HG03460 (cell line): ENCODE data around the gene CREM.
A peak's percentile ranks its signal among the peaks of the same experiment; 100 is the strongest.
"Not testable (repeated sequence)": the region's sequence is repeated elsewhere in the genome, so short reads cannot be mapped to it uniquely, and the experiment has no call there.

Source experiments
- ATAC-seq: cut with Tn5 transposase; IDR thresholded peaks from one replicate; pipeline ENCODE4 v1.9.1; 2021; ENCODE audit not compliant: unreplicated experiment

CREM gene

GRCh38 chr10:35126530-35127288, at the start of gene CREM:
TSS of gene CREM (plus strand) at chr10:35126846. CDS start at chr10:35137836, 10,990 bp downstream.
- ATAC-seq = peak; percentile 79

GRCh38 chr10:35079265-35079664, 47.4 kb upstream of the CREM start:
- no peak for ATAC-seq

DNA sequence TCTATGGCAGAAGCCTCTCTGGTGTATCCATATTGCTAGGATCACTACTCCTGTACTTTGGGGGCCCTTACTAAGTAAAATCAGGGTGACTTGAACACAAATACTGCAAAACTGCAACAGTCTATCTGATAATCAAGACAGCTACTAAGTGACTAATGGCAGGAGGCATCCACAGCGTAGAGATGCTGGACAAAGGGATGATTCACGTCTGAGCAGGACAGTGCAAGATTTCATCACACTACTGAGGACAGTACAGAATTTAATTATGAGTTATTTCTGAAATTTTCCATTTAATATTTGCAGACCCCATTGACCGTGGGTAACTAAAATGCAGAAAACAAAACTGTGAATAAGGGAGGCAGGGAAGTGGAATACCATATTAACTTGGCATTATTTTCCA, 46.9 kb upstream of the CREM start:
- ATAC-seq = no peak

DNA sequence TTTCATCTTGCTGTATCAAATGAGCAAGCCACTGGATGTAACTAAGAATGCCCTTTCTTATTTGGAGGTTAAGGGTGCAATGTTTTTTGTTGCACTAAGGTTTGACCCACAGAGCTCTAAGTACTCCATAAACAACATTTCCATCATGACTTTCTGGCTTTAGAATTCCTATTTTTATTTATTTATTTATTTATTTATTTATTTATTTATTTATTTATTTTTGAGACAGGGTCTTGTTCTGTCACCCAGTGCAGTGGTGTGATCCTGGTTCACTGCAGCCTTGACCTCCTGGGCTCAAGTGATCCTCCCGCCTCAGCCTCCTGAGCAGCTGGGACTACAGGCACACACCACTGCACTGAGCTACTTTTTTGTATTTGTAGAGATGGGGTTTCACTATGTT, 46.4 kb upstream of the CREM start:
- not testable (repeated sequence) for ATAC-seq

DNA sequence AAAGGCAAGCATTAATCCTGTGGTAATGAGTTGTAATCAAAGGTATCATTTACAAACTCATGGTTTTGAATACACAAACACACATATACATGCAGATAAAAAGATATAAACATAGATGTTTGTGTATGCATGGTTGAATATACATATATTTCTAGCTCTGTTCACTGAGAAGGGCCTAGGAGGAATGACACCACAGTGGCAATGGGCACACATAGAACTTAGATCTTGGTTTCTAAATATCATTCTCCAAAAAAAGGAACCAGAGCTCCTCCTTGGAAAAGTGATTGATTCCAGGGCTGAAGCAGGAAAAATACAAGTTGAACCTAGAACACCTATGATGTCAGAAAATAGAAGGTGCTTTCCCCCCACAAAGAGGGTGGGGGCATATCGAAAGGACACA, 43.4 kb upstream of the CREM start:
- ATAC-seq = no peak

DNA sequence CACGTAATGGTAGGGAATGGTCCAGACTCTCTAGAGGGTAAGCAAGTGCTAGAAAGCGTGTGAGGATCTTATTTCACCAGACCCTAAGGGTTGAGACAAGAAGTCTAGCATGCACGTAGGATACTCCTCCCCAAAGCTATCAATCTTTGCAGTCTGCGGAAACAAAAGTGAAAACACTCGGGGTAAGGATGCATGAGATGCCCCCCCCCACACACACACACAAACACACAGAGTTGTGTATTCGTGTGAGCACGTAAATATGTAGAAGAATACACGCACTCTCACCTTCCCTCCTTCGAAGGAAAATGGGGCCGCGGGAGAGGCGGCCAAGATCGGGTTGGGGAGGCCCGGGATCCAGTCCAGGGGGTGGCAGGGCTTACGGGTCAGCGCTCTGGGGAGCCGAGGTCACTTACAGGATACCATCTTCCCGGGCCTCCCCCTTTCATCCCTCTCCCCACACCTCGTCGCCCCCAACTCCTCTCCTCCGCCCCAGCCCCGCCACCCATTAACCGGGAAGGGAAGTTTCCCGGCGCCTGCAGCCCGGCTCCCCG, 37.0 kb upstream of the CREM start:
- peak; percentile 37 for ATAC-seq

DNA sequence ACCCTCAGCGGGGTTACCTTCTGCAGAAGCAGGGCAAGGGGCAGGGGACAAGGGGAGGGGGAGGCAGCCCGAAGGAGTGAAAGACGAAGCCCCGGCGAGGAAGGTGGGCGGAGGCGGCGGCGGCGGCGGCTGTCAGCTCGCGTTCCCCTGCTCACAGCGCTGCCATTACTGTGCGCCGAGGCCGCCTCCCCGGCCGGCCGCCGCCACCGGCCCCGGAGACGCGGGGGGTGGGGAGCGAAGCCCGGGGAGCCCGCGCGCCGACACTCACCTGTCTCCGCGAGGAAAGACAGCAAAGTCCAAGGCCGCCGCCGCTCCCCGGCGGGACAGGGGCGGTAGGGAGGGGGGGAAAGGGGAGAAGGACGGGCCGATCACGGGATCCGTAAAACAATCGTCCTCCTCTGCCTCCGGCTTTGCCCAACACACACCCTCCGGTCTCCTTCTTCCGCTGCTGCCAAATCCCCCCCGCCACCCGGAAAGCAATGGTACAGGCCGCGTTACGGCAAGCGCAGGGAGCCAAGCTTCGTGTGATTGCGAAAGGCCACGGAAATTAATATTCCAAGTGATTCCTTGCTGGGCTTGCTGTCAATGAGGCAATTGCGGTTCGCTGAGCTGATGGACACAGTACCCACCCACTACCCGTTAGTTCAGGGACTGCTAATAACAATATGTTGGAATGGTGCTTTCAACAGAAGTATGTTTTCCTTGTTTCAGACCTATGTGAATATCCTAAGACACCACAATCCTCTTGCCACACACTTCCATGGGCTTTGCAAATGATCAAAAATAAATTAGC, 36.3 kb upstream of the CREM start, which contains the start of gene CUL2:
Gene CUL2 (minus strand): TSS at position 180 of the 793 bp plus-strand sequence. CDS start 19,024 bp downstream, outside the sequence.
- ATAC-seq = peak; percentile 92

GRCh38 chr10:35091994-35092790, 34.5 kb upstream of the CREM start:
- ATAC-seq = no peak

DNA sequence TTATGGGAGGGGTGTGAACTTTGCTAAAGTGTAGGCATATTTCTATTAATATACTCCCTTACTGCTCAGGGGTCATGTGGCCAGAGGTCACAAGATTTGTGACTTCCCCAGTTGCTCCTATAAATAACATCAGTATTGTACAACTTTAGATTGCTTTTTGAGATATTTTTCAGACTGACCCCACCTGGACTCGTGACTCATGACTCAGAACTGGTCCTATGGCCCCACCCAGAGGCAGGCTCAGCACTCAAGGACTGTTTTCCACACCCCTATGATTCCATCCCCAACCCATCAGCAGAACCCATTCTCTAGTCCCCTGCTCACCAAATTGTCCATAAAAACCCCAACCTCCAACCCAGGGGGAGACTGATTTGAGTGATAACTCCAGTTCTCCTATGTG, 33.8 kb upstream of the CREM start:
- ATAC-seq = no peak

DNA sequence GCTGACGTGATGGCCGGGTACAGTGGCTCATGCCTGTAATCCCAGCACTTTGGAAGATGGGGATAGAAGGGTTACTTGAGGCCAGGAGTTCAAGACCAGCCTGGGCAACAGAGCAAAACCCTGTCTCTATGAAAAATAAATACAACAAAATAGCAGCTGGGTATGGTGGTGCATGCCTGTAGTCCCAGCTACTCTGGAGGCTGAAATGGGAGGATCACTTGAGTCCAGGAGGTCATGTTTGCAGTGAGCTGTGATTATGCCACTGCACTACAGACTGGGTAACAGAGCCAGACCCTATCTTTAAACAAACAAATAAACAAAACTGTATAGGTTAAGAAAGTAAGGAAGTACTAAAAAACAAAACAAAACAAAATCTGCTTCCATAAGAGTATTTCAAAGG, 30.3 kb upstream of the CREM start:
- no peak for ATAC-seq

DNA sequence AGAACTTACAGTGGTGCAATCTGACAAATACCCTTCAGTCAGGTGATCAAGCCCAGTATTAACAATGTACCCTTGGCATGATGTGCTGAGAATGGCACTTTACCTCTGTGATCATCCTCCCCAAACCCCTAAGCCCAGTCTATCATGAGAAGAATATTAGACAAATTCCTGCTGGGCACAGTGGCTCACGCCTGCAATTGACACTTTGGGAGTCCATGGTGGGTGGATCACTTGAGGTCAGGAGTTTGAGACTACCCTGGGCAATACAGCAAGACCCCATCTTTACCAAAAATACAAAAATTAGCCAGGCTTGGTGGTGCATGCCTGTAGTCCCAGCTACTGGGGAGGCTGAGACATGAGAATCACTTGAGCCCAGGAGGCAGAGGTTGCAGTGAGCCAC, 29.1 kb upstream of the CREM start:
- ATAC-seq = no peak

GRCh38 chr10:35103882-35104281, 22.8 kb upstream of the CREM start:
- no peak for ATAC-seq

DNA sequence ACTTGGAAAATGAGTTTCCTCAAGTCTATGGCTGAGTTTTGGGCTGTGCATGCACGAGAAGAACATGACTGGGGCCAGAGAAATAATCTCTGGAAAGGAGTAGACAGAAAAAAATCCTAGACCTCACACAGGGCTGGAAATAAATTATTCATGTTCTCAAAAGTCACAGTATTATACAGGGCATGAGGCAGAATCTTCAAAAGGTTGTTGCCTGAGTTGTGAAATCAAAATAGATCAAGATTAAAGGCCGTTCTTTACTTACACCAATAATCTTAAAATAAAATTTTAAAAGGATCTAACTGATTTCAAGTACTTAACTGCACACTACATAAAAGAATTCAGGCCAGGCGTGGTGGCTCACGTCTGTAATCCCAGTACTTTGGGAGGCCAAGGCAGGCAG, 14.1 kb upstream of the CREM start:
- no peak for ATAC-seq

- ATAC-seq = no peak
These were observed 7.3 kb upstream of the CREM start for GRCh38 chr10:35119378-35119777.

DNA sequence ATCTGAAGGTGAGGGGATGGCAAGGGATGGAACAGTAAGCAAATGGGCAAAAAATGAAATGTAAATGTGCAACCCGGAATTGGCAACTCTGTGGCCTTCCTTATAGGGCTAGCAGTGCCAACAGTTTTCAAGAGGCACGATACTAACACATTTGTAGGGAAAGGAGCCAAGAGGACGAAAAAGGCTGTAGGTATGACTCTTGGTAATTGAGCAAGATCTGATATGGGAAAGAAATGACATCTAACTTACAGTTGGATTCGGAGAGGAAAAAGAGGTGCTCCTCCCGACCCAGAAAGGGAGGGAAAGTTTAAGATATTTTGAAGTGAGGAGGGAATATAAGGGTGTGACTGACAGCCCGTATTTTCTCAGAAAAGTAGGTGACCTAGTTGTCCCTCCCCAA, 2.1 kb upstream of the CREM start:
- no peak for ATAC-seq

DNA sequence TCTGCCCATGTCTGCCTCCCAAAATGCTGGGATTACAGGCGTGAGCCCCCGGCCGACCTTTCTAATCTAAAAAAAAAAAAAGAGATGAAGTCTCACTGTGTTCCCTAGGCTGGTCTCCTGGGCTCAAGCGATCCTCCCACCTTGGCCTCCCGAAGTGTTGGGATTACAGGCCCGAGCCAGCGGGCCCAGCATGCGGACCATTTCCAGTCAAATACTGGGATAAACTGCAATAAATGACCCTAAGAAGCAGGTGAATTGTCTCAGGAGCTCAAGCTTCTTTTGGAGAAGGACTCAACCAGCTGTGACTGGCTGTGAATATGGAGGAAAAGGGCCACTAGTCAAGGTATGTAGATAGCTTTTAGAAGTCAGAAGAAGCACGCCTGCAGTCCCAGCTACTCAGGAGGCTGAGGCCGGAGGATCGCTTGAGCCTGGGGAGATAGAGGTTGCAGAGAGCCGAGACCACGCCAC, 550 bp upstream of the CREM start:
- ATAC-seq = peak; percentile 0

DNA sequence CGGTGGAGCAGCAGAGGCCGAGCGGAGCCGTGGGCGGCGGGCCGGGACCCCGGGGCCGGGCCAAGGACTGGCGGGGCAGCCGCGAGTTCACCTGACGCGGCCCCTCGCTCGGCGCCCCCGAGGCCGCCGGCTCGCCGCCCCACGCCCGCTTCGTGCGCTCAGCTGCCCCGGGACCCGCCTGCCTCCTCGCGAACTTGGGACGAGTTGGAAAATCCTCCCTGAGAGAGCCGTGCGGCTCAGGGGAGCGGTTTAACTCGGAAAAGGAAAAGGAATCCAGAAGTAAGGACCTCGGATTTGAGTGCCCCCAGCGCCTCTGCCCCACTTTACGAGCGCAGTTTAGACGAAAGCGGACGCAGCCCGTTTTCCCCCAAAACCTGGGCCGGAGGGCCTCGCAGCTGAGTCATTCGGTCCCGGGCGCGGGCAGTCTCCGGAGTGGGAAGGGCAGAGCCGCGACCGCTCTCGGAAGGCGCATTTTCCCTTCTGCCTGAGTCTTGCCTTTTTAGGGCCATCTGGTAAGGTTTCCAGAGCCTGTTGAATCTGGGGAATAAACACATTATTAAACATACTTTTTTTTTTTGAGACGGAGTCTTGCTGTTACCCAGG, 744 bp downstream of the CREM start:
- peak; percentile 14 for ATAC-seq

DNA sequence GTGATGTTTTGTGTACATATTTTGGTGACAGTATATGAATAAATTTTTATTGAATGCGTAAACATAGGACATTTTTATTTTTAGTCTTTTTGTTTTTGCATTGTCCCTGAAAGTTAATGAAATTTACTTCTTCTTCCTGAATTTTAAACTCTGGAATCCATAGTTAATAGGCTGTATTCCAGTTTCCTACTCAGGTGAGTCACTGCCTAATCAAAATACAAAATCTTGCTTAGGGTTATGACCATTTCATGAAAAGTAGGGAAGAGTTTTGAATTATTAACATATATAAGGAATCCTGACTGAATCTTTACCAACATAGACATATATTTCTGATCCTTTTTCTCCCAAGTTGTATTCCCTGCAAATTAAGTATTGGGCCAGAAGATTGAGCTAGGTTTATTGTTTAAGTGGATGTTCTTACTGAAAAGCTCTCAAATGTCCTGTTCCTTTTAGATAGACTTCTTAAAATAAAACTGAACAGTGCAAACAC, 2.6 kb downstream of the CREM start:
- no peak for ATAC-seq

- ATAC-seq = no peak
These were observed 4.0 kb downstream of the CREM start for GRCh38 chr10:35130663-35131062.

DNA sequence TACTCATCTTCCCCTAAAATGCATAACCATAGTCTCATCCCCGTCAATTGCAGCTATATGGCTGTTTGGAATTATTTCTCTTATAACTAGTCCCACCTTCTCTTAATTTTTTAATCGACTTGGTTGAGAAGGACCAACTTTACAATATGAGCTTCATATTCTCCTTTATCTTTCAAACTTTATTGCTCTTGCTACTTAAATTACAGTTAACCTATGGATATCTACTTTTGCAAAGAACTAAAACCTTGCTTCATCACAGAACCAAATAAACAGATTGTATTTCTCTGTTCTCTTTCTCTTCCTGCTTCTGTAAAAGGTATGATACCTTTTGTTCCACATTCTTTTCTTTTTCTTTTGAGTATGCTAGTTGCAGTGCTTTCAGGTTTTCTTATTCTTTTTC, 6.1 kb downstream of the CREM start:
- no peak for ATAC-seq
